HEK293 (cell line): ENCODE results near the gene CCDC170.

Source experiments
- CTCF ChIA-PET: fragments of 350-600 bp; formaldehyde crosslinking; extraction: SDS; loops from one replicate; lab custom pipeline; 2021; ENCODE audit warnings: antibody characterized with exemption; lab: Yijun Ruan, JAX
- POLR2A ChIA-PET: fragments of 300-600 bp; formaldehyde crosslinking; extraction: SDS; loops from one replicate; lab custom pipeline; 2020; ENCODE audit warnings: antibody characterized with exemption, inconsistent platforms; lab: Yijun Ruan, JAX
- H3K27ac ChIP-seq: fragments of 200-500 bp; sonication (Bioruptor generic); 2 replicates; pipeline ENCODE4 v1.5.1; 2014; ENCODE audit warnings: low read depth, low read length, control low read depth, inconsistent platforms; ENCODE audit errors: extremely low read depth
- H3K36me3 ChIP-seq, 2 experiments: fragments of 200-500 bp in 1 of 2; sonication (Bioruptor generic) in 1 of 2; 1 replicate in 1 of 2; 2 replicates in 1 of 2; pipeline ENCODE4 v1.5.1; 2014 to 2017; ENCODE audit warnings: inconsistent platforms in 2 of 2, low read length in 2 of 2; ENCODE audit not compliant: control insufficient read depth in 2 of 2, insufficient read depth in 1 of 2
- H3K4me1 ChIP-seq: fragments of 200-500 bp; sonication (Bioruptor generic); 2 replicates; pipeline ENCODE4 v1.5.1; 2014; ENCODE audit warnings: mild to moderate bottlenecking, low read length, inconsistent platforms; ENCODE audit not compliant: control insufficient read depth, insufficient read depth
- H3K4me3 ChIP-seq: 2 replicates; pipeline ENCODE4 v1.5.1; 2011; ENCODE audit warnings: low read depth, mild to moderate bottlenecking, control low read depth, low read length, moderate library complexity
- H3K9me3 ChIP-seq: fragments of 200-500 bp; sonication (Bioruptor generic); 2 replicates; pipeline ENCODE4 v1.5.1; 2014; ENCODE audit warnings: low read depth, low read length, inconsistent platforms; ENCODE audit not compliant: control insufficient read depth, insufficient read depth
- GFI1B ChIP-seq: fragments of 450-650 bp; formaldehyde crosslinking; IDR thresholded peaks from 2 replicates; pipeline ENCODE4 v1.5.1; 2016; ENCODE audit warnings: missing biosample characterization, missing genetic modification characterization
- TSHZ1 ChIP-seq: fragments of 450-650 bp; formaldehyde crosslinking; IDR thresholded peaks from 2 replicates; pipeline ENCODE4 v1.5.1; 2016; ENCODE audit warnings: missing biosample characterization, missing genetic modification characterization, borderline replicate concordance
- WT1 ChIP-seq: fragments of 450-650 bp; formaldehyde crosslinking; IDR thresholded peaks from 2 replicates; pipeline ENCODE4 v1.5.1; 2016; ENCODE audit warnings: missing biosample characterization, missing genetic modification characterization
- ZBTB1 ChIP-seq: fragments of 450-650 bp; formaldehyde crosslinking; IDR thresholded peaks from 2 replicates; pipeline ENCODE4 v1.5.1; 2016; ENCODE audit warnings: missing biosample characterization, missing genetic modification characterization
- ZBTB17 ChIP-seq: fragments of 450-650 bp; formaldehyde crosslinking; IDR thresholded peaks from 2 replicates; pipeline ENCODE4 v1.5.1; 2016; ENCODE audit warnings: missing biosample characterization, missing genetic modification characterization
- ZBTB48 ChIP-seq: fragments of 450-650 bp; formaldehyde crosslinking; IDR thresholded peaks from 2 replicates; pipeline ENCODE4 v1.5.1; 2016; ENCODE audit warnings: missing biosample characterization, missing genetic modification characterization
- ZFP41 ChIP-seq: fragments of 450-650 bp; formaldehyde crosslinking; IDR thresholded peaks from 2 replicates; pipeline ENCODE4 v1.5.1; 2016; ENCODE audit warnings: missing biosample characterization, missing genetic modification characterization, borderline replicate concordance
- ZNF223 ChIP-seq: fragments of 450-650 bp; formaldehyde crosslinking; IDR thresholded peaks from 2 replicates; pipeline ENCODE4 v1.5.1; 2016; ENCODE audit warnings: missing biosample characterization, missing genetic modification characterization
- ZNF341 ChIP-seq: fragments of 450-650 bp; formaldehyde crosslinking; IDR thresholded peaks from 2 replicates; pipeline ENCODE4; 2016; ENCODE audit warnings: low read depth, missing biosample characterization, missing genetic modification characterization
- ZNF366 ChIP-seq: fragments of 450-650 bp; formaldehyde crosslinking; conservative IDR thresholded peaks from 2 replicates; pipeline ENCODE4 v1.5.1; 2016; ENCODE audit warnings: missing biosample characterization, missing genetic modification characterization
- ZNF548 ChIP-seq: fragments of 450-650 bp; formaldehyde crosslinking; IDR thresholded peaks from 2 replicates; pipeline ENCODE4 v1.5.1; 2016; ENCODE audit warnings: missing biosample characterization, missing genetic modification characterization
- ZNF654 ChIP-seq: fragments of 450-650 bp; formaldehyde crosslinking; IDR thresholded peaks from 2 replicates; pipeline ENCODE4 v1.5.1; 2016; ENCODE audit warnings: low read depth, missing biosample characterization, missing genetic modification characterization
- ZNF768 ChIP-seq: fragments of 450-650 bp; formaldehyde crosslinking; IDR thresholded peaks from 2 replicates; pipeline ENCODE4 v1.5.1; 2018; ENCODE audit warnings: missing biosample characterization, mild to moderate bottlenecking, missing genetic modification characterization
- ZSCAN23 ChIP-seq: fragments of 450-650 bp; formaldehyde crosslinking; IDR thresholded peaks from 2 replicates; pipeline ENCODE4 v1.5.1; 2016; ENCODE audit warnings: missing biosample characterization, missing genetic modification characterization

CCDC170 gene

DNA sequence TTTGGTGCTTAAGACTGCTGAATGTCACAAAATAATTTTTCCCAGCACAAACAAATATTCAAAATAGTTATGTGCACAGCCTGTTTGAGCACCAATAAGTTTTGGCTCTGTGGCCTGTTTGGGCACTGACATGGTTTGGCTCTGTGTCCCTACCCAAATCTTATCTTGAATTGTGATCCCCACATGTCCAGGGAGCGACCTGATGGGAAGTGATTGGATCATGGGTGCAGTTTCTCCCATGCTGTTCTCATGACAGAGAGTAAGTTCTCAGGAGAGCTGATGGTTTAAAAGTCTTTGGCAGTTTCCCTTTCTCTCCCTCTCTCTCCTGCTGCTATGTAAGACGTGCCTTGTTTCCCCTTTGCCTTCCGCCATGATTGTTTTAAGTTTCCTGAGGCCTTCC, 167.7 kb downstream of the CCDC170 start (continued):
- no peak for TF ChIP-seq TSHZ1
- TF ChIP-seq GFI1B (tag by site-specific recombination), result no peak

DNA sequence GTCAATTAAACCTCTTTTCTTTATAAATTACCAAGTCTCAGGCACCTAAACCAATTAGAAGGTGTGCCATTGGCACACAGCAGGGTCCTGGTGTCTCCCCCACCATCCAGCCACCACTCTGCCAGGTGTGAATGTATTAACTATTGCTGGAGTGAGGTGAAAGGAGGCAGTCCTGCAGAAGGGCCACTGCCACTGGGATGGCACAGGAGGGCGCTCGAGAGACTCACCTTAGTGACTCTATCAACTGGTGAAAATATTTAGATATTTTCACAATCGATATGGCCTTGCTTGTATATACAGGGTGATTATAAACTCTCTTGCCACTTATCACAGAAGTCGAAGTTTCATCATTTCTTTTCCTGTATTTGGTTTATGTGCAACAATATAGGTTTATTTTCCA, 168.1 kb downstream of the CCDC170 start:
- ChIA-PET CTCF (interaction anchor here (0.8 to 1.3 kb wide), 2 partner anchors 97 to 103 kb away, joined by 4 to 7 read pairs; no protein-coding TSS in a partner anchor), POLR2A (no interaction called here)
- no peaks in the 10 kb centered on the region for H3K9me3 ChIP-seq
- no peaks in the 10 kb centered on the region for H3K36me3 ChIP-seq
- H3K4me3 ChIP-seq, result no peak overlapping the region
- H3K4me1 ChIP-seq, result no peaks in the 10 kb centered on the region
- peak; percentile 14; the same call in 1 of the 2 replicates for TF ChIP-seq ZNF654
- no peak for TF ChIP-seq ZSCAN23 (tag by site-specific recombination)
- H3K27ac ChIP-seq, result no peak overlapping the region

DNA sequence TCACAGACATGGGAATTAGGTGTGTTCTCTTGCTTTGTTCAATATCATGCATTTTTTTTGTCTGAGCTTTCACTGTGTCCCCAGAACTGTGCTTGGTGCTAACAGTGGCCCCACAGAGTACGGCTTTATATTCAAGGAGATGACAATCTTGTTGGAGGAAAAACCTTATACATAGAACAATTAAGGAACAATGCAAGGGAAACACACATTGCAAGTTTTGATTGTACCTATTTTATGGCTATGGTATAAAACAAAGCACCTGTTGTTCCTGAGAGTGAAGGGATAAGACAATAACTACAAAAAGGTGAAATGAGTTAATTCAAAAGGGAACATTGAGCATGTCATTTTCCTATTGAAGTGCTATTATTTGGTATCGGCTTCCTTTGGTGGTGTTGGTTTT, 169.7 kb downstream of the CCDC170 start:
- no peaks in the 10 kb centered on the region for H3K36me3 ChIP-seq
- no peak overlapping the region for H3K4me3 ChIP-seq
- H3K4me1 ChIP-seq, result no peaks in the 10 kb centered on the region
- no peaks in the 10 kb centered on the region for H3K9me3 ChIP-seq
- ChIA-PET CTCF (interaction anchor here (1.2 to 1.3 kb wide), 2 partner anchors 15 to 102 kb away, joined by 7 to 9 read pairs; no protein-coding TSS in a partner anchor), POLR2A (no interaction called here)
- H3K27ac ChIP-seq, result no peak overlapping the region
- TF ChIP-seq ZNF366 (tag by site-specific recombination) (no peak), ZBTB1 (tag by site-specific recombination) (no peak), ZBTB48 (tag by site-specific recombination) (no peak), ZNF223 (tag by site-specific recombination) (no peak), ZNF341 (no peak)
- TF ChIP-seq, all 188 proteins: peak for 0

GRCh38 chr6:151664390-151664789, 170.6 kb downstream of the CCDC170 start:
- H3K4me3 ChIP-seq, result no peak overlapping the region
- H3K9me3 ChIP-seq, result no peaks in the 10 kb centered on the region
- CTCF ChIA-PET, result interaction anchor here (1.8 to 2.5 kb wide), 2 partner anchors 9 to 11 kb away, joined by 5 to 13 read pairs; no protein-coding TSS in a partner anchor
- TF ChIP-seq ZNF548 (tag by site-specific recombination) (no peak), ZNF768 (tag by site-specific recombination) (no peak), WT1 (no peak)
- no peaks in the 10 kb centered on the region for H3K4me1 ChIP-seq
- POLR2A ChIA-PET, result no interaction called here
- no peaks in the 10 kb centered on the region for H3K36me3 ChIP-seq
- H3K27ac ChIP-seq, result no peak overlapping the region

DNA sequence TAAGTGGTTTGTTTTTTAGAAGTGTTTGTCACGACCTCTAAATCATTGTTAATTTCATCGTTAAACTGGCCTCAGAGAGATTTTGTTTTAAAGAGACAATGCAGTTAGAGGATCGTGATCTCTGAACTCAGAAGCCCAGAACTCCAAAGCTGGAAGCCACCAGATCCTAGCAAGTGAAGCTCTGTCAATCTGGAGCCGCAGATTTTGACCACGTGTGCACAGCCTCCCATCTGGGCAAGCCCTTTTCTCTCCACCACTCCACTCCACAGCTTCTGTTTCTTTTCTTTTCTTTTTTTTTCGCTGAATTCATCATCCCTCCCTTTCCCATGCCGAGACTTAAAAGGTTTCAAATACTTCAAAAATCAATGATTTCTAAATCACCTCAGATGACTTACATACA, 171.5 kb downstream of the CCDC170 start:
- H3K4me1 ChIP-seq, result no peaks in the 10 kb centered on the region
- ChIA-PET POLR2A (no interaction called here), CTCF (interaction anchor here (1.1 to 2.5 kb wide), 3 partner anchors 10 to 459 kb away, joined by 3 to 13 read pairs (median 5); no protein-coding TSS in a partner anchor)
- H3K4me3 ChIP-seq, result no peak overlapping the region
- 0 out of 2 replicates have a peak, but pooled peaks have one; percentile 12 for TF ChIP-seq ZBTB17
- no peak for TF ChIP-seq ZFP41
- H3K9me3 ChIP-seq, result no peaks in the 10 kb centered on the region
- H3K36me3 ChIP-seq, result no peaks in the 10 kb centered on the region
- no peak overlapping the region for H3K27ac ChIP-seq
